GM19043 (cell line): Measurements from ENCODE around the gene ALAD.
A peak's percentile ranks its signal among the peaks of the same experiment; 100 is the strongest.

ENCODE experiments used
- ATAC-seq: cut with Tn5 transposase; IDR thresholded peaks from one replicate; pipeline ENCODE4 v1.9.1; 2021; ENCODE audit warnings: low read depth; ENCODE audit not compliant: unreplicated experiment

ALAD gene

GRCh38 chr9:113350937-113351336 lies 50.1 kb downstream of the ALAD start:
- no peak for ATAC-seq

- no peak for ATAC-seq
These were observed 50.9 kb downstream of the ALAD start for GRCh38 chr9:113350107-113350661.

GRCh38 chr9:113349445-113350094 lies 51.5 kb downstream of the ALAD start, which contains the start of gene BSPRY:
TSS of gene BSPRY (plus strand) at chr9:113349541. CDS start at chr9:113349580, 39 bp downstream.
- no peak for ATAC-seq

- no peak for ATAC-seq
These were observed 52.0 kb downstream of the ALAD start for GRCh38 chr9:113349066-113349444.

- no peak for ATAC-seq
These were observed 52.6 kb downstream of the ALAD start for GRCh38 chr9:113348437-113348836.

- no peak for ATAC-seq
These were observed 55.4 kb downstream of the ALAD start for GRCh38 chr9:113345671-113346070.

- no peak for ATAC-seq
These were observed 55.9 kb downstream of the ALAD start for GRCh38 chr9:113345190-113345589.

- ATAC-seq = no peak
These were observed 57.3 kb downstream of the ALAD start for GRCh38 chr9:113343732-113344231.

GRCh38 chr9:113341712-113342410 lies 59.2 kb downstream of the ALAD start:
- ATAC-seq = no peak

- ATAC-seq = peak; percentile 99
These were observed 60.9 kb downstream of the ALAD start, which contains the start of gene WDR31 for GRCh38 chr9:113340011-113340699. TSS of gene WDR31 (minus strand) at chr9:113340275. CDS start at chr9:113332022, 8,253 bp downstream.

- ATAC-seq = no peak
These were observed 63.4 kb downstream of the ALAD start for GRCh38 chr9:113337714-113338113.
